Retinal pigment epithelial cell (primary cell): Measurements from ENCODE around the gene USP32.

Experiments used
- DNase-seq: peaks from one replicate; pipeline ENCODE4 v3.0.0-alpha.2; 2010; ENCODE audit warnings: low read depth
- H3K4me3 ChIP-seq: 2 replicates; pipeline ENCODE4 v1.5.1; 2011; ENCODE audit warnings: mild to moderate bottlenecking, low read length, control low read depth, moderate library complexity
- CTCF ChIP-seq: conservative IDR thresholded peaks from 2 replicates; pipeline ENCODE4 v1.5.1; 2011; ENCODE audit warnings: low read depth, low read length, control low read depth, inconsistent platforms

USP32 gene

GRCh38 chr17:60362329-60362728 is 29.6 kb downstream of the USP32 start:
- no peak overlapping the region for H3K4me3 ChIP-seq
- no peak for TF ChIP-seq CTCF
- DNase-seq: no peak

- no peak for TF ChIP-seq CTCF
- DNase-seq: no peak
Observed at GRCh38 chr17:60361889-60362288, 30.0 kb downstream of the USP32 start.

GRCh38 chr17:60359415-60359814 is 32.5 kb downstream of the USP32 start:
- no peak overlapping the region for H3K4me3 ChIP-seq
- DNase-seq: no peak
- TF ChIP-seq CTCF: no peak

More at GRCh38 chr17:60361889-60362288, 30.0 kb downstream of the USP32 start:
- no peak overlapping the region for H3K4me3 ChIP-seq

GRCh38 chr17:60358606-60359225 is 33.2 kb downstream of the USP32 start:
- no peak for DNase-seq
- TF ChIP-seq CTCF: no peak
- no peak overlapping the region for H3K4me3 ChIP-seq

GRCh38 chr17:60356940-60357339 is 35.0 kb downstream of the USP32 start:
- H3K4me3 ChIP-seq: no peak overlapping the region
- no peak for TF ChIP-seq CTCF
- DNase-seq: no peak

- no peak for DNase-seq
- no peak overlapping the region for H3K4me3 ChIP-seq
- no peak for TF ChIP-seq CTCF
Observed at GRCh38 chr17:60355663-60356594, 36.0 kb downstream of the USP32 start.
